PC-3 (cell line): ENCODE measurements around the gene NTRK2. TPM values are rescaled to one million over a fixed set of nuclear protein-coding genes. Genes with fewer than 3 reads are reported as not detected.

Experiments used
- ATAC-seq: fragments of 200-7000 bp; cut with Tn5 transposase; 2 replicates; pipeline ENCODE4 v1.9.1; 2020; ENCODE audit warnings: mild to moderate bottlenecking, moderate library complexity
- BruUV-seq: library from RNA; stranded (reverse); fragments of 400-500 nt; replicated peaks from 2 replicates; lab custom pipeline; 2021; lab: Mats Ljungman, UMichigan
- CTCF ChIA-PET: fragments of 300-600 bp; sonication (Branson Sonifier 250); formaldehyde crosslinking; loops from one replicate; lab custom pipeline; 2022; ENCODE audit warnings: antibody characterized with exemption; lab: Charles Lee
- POLR2A ChIA-PET: fragments of 300-600 bp; sonication (Branson Sonifier 250); formaldehyde crosslinking; loops from one replicate; lab custom pipeline; 2022; ENCODE audit warnings: antibody characterized with exemption; ENCODE audit not compliant: unreplicated experiment; lab: Charles Lee
- DNase-seq: peaks from one replicate; pipeline ENCODE4 v3.0.0-alpha.2; 2015
- H2AFZ ChIP-seq: fragments of 300-600 bp; sonication (generic); 2 replicates; pipeline ENCODE4 v1.6.0; 2016; ENCODE audit warnings: antibody characterized with exemption, low read length
- H3F3A ChIP-seq: fragments of 300-600 bp; sonication (generic); one replicate; pipeline ENCODE4 v1.6.0; 2017; ENCODE audit warnings: antibody characterized with exemption, low read length, control low read depth, mild to moderate bottlenecking; ENCODE audit not compliant: unreplicated experiment
- H3K27ac ChIP-seq: fragments of 300-600 bp; sonication (generic); 2 replicates; pipeline ENCODE4 v1.5.1; 2016; ENCODE audit warnings: mild to moderate bottlenecking, low read length
- H3K27me3 ChIP-seq: fragments of 300-600 bp; sonication (generic); 2 replicates; pipeline ENCODE4 v1.6.1; 2016; ENCODE audit warnings: low read length, mixed read lengths
- H3K36me3 ChIP-seq: fragments of 300-600 bp; sonication (generic); 2 replicates; pipeline ENCODE4 v1.6.1; 2016; ENCODE audit warnings: low read depth, mixed run types, low read length, mixed read lengths
- H3K4me1 ChIP-seq: fragments of 300-600 bp; sonication (generic); 2 replicates; pipeline ENCODE4 v1.5.1; 2016; ENCODE audit warnings: low read length; ENCODE audit not compliant: insufficient read depth
- H3K4me2 ChIP-seq: fragments of 300-600 bp; sonication (generic); 2 replicates; pipeline ENCODE4 v1.6.0; 2016; ENCODE audit warnings: low read length
- H3K4me3 ChIP-seq: fragments of 300-600 bp; sonication (generic); 2 replicates; pipeline ENCODE4 v1.5.1; 2016; ENCODE audit warnings: mild to moderate bottlenecking, low read length, mixed read lengths
- H3K79me2 ChIP-seq: fragments of 300-600 bp; sonication (generic); 2 replicates; pipeline ENCODE4 v1.6.1; 2017; ENCODE audit warnings: low read length, mixed read lengths
- H3K9ac ChIP-seq: fragments of 300-600 bp; sonication (generic); 2 replicates; pipeline ENCODE4 v1.6.0; 2016; ENCODE audit warnings: mild to moderate bottlenecking, low read length
- H3K9me2 ChIP-seq: fragments of 300-600 bp; sonication (generic); replicated peaks from 2 replicates; pipeline ENCODE4 v1.6.1; 2016; ENCODE audit warnings: mixed run types, low read length, mixed read lengths
- H3K9me3 ChIP-seq: fragments of 300-600 bp; sonication (generic); 2 replicates; pipeline ENCODE4 v1.6.1; 2016; ENCODE audit warnings: low read length, mixed read lengths
- H4K20me1 ChIP-seq: fragments of 300-600 bp; sonication (generic); 2 replicates; pipeline ENCODE4 v1.6.1; 2016; ENCODE audit warnings: low read length, mixed read lengths
- EZH2 ChIP-seq: fragments of 300-600 bp; sonication (generic); IDR thresholded peaks from one replicate; pipeline ENCODE4 v1.6.1; 2017; ENCODE audit warnings: antibody characterized with exemption, mild to moderate bottlenecking, low read length; ENCODE audit not compliant: unreplicated experiment
- EZH2phosphoT487 ChIP-seq: fragments of 300-600 bp; sonication (generic); IDR thresholded peaks from 2 replicates; pipeline ENCODE4 v1.6.1; 2018; ENCODE audit warnings: mild to moderate bottlenecking, antibody characterized with exemption, low read length, borderline replicate concordance
- intact Hi-C: fragments of 100-400 bp; cut with micrococcal nuclease; formaldehyde crosslinking; loops from 2 replicates; pipeline ENCODE4 v1.9.0; 2023
- total RNA-seq: library from RNA; depleted of rRNA; stranded (reverse); fragments of >200 nt; gene quantifications from 2 replicates; pipeline ENCODE4 v1.2.3, GENCODE V29; 2014
- TF ChIP-seq, protein P1 (sequence below): fragments of 300-600 bp; sonication (generic); conservative IDR thresholded peaks from 2 replicates; pipeline ENCODE4 v1.5.1; 2017; ENCODE audit warnings: antibody characterized with exemption, low read depth, mild to moderate bottlenecking, low read length

Gene NTRK2
- total RNA-seq, 1 experiment from 2014 or later: not detected

DNA sequence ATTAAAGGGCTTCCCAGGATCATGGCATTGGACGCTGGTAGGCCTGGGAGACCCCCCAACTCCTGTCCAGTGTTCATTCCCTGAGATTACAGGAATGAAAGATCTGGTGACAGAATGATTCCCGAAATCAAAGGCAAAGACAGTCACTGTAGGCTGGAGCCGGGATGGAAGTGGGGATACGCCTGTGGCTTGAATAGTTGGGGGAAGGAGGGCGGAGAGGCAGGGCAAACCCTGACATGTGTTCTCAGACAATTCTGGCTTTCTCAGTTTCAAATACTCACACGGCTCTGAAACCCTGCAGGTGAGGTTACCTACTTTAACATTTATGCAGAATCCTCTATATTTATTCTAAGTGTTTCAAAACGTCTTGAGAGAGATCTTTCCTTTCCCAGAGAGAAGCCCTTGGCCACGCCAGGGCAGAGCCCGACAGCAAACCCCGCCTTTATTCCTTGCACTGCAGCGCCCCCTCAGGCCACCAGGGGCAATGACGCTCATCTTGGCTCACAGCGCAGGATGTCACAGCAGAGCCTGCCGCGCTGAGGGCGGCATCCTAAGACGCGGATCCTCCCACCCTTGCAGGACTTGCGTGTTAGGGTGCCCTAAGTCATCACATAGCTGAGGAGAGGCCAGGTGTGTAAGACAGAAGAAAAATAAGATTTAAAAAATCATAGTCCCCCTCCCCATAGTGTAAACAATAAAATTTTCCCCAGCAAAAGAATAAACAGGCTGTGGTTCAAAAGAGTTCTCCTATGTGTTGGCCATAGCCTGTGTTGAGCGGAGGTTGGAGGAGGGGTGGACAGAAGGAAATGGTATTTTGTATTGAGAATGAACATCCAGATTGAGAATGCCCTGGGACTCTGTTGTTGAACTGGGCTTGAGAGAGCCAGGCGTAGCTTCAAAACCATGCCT is 284.5 kb downstream of the NTRK2 start:
- DNase-seq (peak; percentile 25), ATAC-seq (no peak)

DNA sequence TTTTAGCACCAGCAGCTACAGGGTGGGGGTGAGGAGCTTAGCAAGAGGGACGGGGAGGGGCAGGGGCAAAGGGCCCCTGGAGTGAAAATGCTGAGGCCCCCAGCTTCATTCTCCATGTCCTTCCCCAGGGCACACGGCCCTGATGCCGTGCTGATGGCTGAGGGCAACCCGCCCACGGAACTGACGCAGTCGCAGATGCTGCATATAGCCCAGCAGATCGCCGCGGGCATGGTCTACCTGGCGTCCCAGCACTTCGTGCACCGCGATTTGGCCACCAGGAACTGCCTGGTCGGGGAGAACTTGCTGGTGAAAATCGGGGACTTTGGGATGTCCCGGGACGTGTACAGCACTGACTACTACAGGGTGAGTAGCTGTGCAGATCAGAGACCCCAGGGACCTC is 285.6 kb downstream of the NTRK2 start:
- BruUV-seq: no TSS peak
- Histone ChIP-seq H3K4me2 (no peak overlapping the region), H3K4me1 (no peaks in the 10 kb centered on the region), H3K36me3 (no peaks in the 10 kb centered on the region), H3K9me2 (no peaks in the 10 kb centered on the region), H3K9me3 (no peaks in the 10 kb centered on the region), H3K27me3 (no peaks in the 10 kb centered on the region), H3K4me3 (no peak overlapping the region), H3K9ac (no peak overlapping the region), H2AFZ (no peak overlapping the region), H4K20me1 (no peaks in the 10 kb centered on the region), H3K79me2 (no peaks in the 10 kb centered on the region), H3K27ac (no peak overlapping the region), H3F3A (no peaks in the 10 kb centered on the region)
- DNase-seq (no peak), ATAC-seq (no peak)
- TF ChIP-seq EZH2phosphoT487 (no peak), EZH2 (no peak)
- TF ChIP-seq, protein P1, sequence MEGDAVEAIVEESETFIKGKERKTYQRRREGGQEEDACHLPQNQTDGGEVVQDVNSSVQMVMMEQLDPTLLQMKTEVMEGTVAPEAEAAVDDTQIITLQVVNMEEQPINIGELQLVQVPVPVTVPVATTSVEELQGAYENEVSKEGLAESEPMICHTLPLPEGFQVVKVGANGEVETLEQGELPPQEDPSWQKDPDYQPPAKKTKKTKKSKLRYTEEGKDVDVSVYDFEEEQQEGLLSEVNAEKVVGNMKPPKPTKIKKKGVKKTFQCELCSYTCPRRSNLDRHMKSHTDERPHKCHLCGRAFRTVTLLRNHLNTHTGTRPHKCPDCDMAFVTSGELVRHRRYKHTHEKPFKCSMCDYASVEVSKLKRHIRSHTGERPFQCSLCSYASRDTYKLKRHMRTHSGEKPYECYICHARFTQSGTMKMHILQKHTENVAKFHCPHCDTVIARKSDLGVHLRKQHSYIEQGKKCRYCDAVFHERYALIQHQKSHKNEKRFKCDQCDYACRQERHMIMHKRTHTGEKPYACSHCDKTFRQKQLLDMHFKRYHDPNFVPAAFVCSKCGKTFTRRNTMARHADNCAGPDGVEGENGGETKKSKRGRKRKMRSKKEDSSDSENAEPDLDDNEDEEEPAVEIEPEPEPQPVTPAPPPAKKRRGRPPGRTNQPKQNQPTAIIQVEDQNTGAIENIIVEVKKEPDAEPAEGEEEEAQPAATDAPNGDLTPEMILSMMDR: no peak
- ChIA-PET POLR2A (no interaction called here), CTCF (no interaction called here)
- intact Hi-C loops: no loop called here

More for the DNA sequence above, 284.5 kb downstream of the NTRK2 start:
- intact Hi-C loops: no loop called here
- TF ChIP-seq, protein P1: peak; percentile 59
- no peak for TF ChIP-seq EZH2
- ChIA-PET POLR2A (no interaction called here), CTCF (no interaction called here)
- Histone ChIP-seq H3K79me2 (no peaks in the 10 kb centered on the region), H3F3A (no peaks in the 10 kb centered on the region), H3K4me2 (no peak overlapping the region), H2AFZ (no peak overlapping the region), H3K9me3 (no peaks in the 10 kb centered on the region), H3K9ac (no peak overlapping the region), H3K27me3 (no peaks in the 10 kb centered on the region), H3K4me3 (no peak overlapping the region), H3K36me3 (no peaks in the 10 kb centered on the region), H3K4me1 (no peaks in the 10 kb centered on the region), H3K27ac (no peak overlapping the region), H4K20me1 (no peaks in the 10 kb centered on the region), H3K9me2 (no peaks in the 10 kb centered on the region)
- no TSS peak for BruUV-seq

DNA sequence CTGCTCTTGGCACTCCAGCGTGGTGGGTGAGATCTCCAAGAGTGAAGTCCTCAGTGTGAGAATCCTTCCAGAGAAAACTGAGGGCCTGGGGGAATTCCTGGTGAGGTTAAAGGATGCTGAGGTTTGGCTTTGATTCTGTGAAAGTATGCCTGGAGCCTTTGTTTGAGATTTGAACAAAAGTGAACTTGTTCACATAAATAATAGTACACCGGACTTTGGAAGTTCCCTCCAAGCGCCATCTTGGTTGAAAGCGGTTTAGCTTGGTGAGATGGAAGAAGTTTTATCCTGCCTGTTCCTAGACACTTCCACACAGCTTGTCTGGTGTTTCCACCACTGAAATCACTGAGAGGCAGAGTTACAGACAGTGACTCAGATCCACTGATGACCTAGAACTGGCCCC is 286.4 kb downstream of the NTRK2 start:
- Histone ChIP-seq H3K4me1 (no peaks in the 10 kb centered on the region), H3K4me3 (no peak overlapping the region), H3K9ac (no peak overlapping the region), H2AFZ (no peak overlapping the region), H3F3A (no peaks in the 10 kb centered on the region), H3K36me3 (no peaks in the 10 kb centered on the region), H3K27me3 (no peaks in the 10 kb centered on the region), H3K9me3 (no peaks in the 10 kb centered on the region), H4K20me1 (no peaks in the 10 kb centered on the region), H3K27ac (no peak overlapping the region), H3K4me2 (no peak overlapping the region), H3K9me2 (no peaks in the 10 kb centered on the region), H3K79me2 (no peaks in the 10 kb centered on the region)
- ChIA-PET CTCF (no interaction called here), POLR2A (interaction anchor here (0.5 kb wide), 1 partner anchor 93 kb away, joined by 6 read pairs; no protein-coding TSS in a partner anchor)
- DNase-seq (no peak), ATAC-seq (no peak)
- no peak for TF ChIP-seq EZH2phosphoT487
- TF ChIP-seq EZH2: no peak
- TF ChIP-seq, protein P1: no peak
- intact Hi-C loops: no loop called here
- no TSS peak for BruUV-seq
